Mammary epithelial cell (primary cell): ENCODE measurements around the gene RTKN2.

Source experiments
- CTCF ChIP-seq, 2 donors: IDR thresholded peaks in 1 of 2; conservative IDR thresholded peaks in 1 of 2; 2 replicates each; pipeline ENCODE4 v1.5.1; 2011 to 2012; ENCODE audit warnings: inconsistent platforms in 2 of 2, low read length in 2 of 2, mild to moderate bottlenecking in 2 of 2, control low read depth in 1 of 2, low read depth in 1 of 2; ENCODE audit not compliant: insufficient read depth in 1 of 2; ENCODE audit errors: extremely low read depth in 1 of 2
- EZH2 ChIP-seq: IDR thresholded peaks from 2 replicates; pipeline ENCODE4 v1.6.1; 2012; ENCODE audit warnings: low read length, inconsistent platforms, borderline replicate concordance

GRCh38 chr10:62185919-62186692 lies 82.5 kb downstream of the RTKN2 start:
- TF ChIP-seq EZH2, result no peak
- no peak for TF ChIP-seq CTCF (conservative IDR thresholded peaks at IDR 0.05 in 1 of 2, IDR thresholded peaks at IDR 0.05 in 1 of 2; ENCODE audit: extremely low read depth in 1 of 2, insufficient read depth in 1 of 2, low read depth in 1 of 2, low read length in 2 of 2)
